Muscle layer of duodenum (tissue), 2 donors: ENCODE results near the gene GAN.

ENCODE experiments used
- H3K27ac ChIP-seq: one replicate; pipeline ENCODE4 v1.7.0; 2013; ENCODE audit warnings: mild to moderate bottlenecking, low read length
- H3K27me3 ChIP-seq: one replicate; pipeline ENCODE4 v1.7.0; 2013; ENCODE audit warnings: low read depth, mild to moderate bottlenecking, control low read depth, low read length
- H3K36me3 ChIP-seq, 2 donors: one replicate each; pipeline ENCODE4 v1.7.0; 2013; ENCODE audit warnings: low read length in 2 of 2, control low read depth in 1 of 2, mild to moderate bottlenecking in 1 of 2; ENCODE audit not compliant: insufficient read depth in 2 of 2, control insufficient read depth in 1 of 2
- H3K4me1 ChIP-seq, 2 donors: one replicate each; pipeline ENCODE4 v1.7.0; 2013; ENCODE audit warnings: low read length in 2 of 2, mild to moderate bottlenecking in 2 of 2, control low read depth in 1 of 2, moderate library complexity in 1 of 2; ENCODE audit not compliant: insufficient read depth in 2 of 2, control insufficient read depth in 1 of 2
- H3K4me3 ChIP-seq, 2 donors: one replicate each; pipeline ENCODE4 v1.7.0; 2013; ENCODE audit warnings: low read length in 2 of 2, low read depth in 1 of 2, mild to moderate bottlenecking in 1 of 2
- H3K9me3 ChIP-seq, 2 donors: one replicate each; pipeline ENCODE4 v1.7.0; 2013; ENCODE audit warnings: low read length in 2 of 2, control low read depth in 1 of 2, mild to moderate bottlenecking in 1 of 2; ENCODE audit not compliant: control insufficient read depth in 1 of 2
- donor health status: healthy.

Gene GAN

GRCh38 chr16:81436386-81436785 is 121.6 kb downstream of the GAN start:
- H3K9me3 ChIP-seq, result no peaks in the 10 kb centered on the region
- no peak overlapping the region for H3K27ac ChIP-seq
- no peak overlapping the region for H3K4me3 ChIP-seq
- no peaks in the 10 kb centered on the region for H3K36me3 ChIP-seq
- no peaks in the 10 kb centered on the region for H3K27me3 ChIP-seq
- peaks cover 0 to 7% of the 10 kb centered on the region in 2 donors for H3K4me1 ChIP-seq

- Histone ChIP-seq H3K27me3 (no peaks in the 10 kb centered on the region), H3K4me1 (peaks cover 0 to 7% of the 10 kb centered on the region in 2 donors), H3K27ac (no peak overlapping the region), H3K4me3 (no peak overlapping the region), H3K9me3 (no peaks in the 10 kb centered on the region), H3K36me3 (no peaks in the 10 kb centered on the region)
These were observed 123.1 kb downstream of the GAN start for GRCh38 chr16:81437865-81438264.
